Esophagus muscularis mucosa (tissue), 4 donors: ENCODE data around the gene CFAP410. TPM values are rescaled to one million over a fixed set of nuclear protein-coding genes. Genes with fewer than 3 reads are reported as not detected.

Experiments
- DNase-seq: peaks from one replicate; pipeline ENCODE4 v3.0.0-alpha.2; 2017; ENCODE audit errors: extremely low spot score
- H3K27ac ChIP-seq, 4 donors: fragments of 200-600 bp; sonication (generic); replicated peaks in 1 of 4; 1 replicate in 3 of 4; 2 replicates in 1 of 4; pipeline ENCODE4 v1.5.1; 2016 to 2019; ENCODE audit warnings: mild to moderate bottlenecking in 1 of 4
- H3K27me3 ChIP-seq, 4 donors: fragments of 200-600 bp; sonication (generic); one replicate each; pipeline versions ENCODE4 v1.5.1 to v1.6.0; 2016 to 2019
- H3K36me3 ChIP-seq, 4 donors: fragments of 200-600 bp; sonication (generic); one replicate each; pipeline ENCODE4 v1.5.1; 2016 to 2019
- H3K4me1 ChIP-seq, 4 donors: fragments of 200-600 bp; sonication (generic); one replicate each; pipeline ENCODE4 v1.5.1; 2016 to 2019
- H3K4me3 ChIP-seq, 4 donors: fragments of 200-600 bp; sonication (generic); 1 replicate in 2 of 4; 2 replicates in 2 of 4; pipeline ENCODE4 v1.5.1; 2016 to 2019; ENCODE audit warnings: mild to moderate bottlenecking in 4 of 4, moderate library complexity in 1 of 4
- H3K9me3 ChIP-seq, 4 donors: fragments of 200-600 bp; sonication (generic); 1 replicate in 3 of 4; 2 replicates in 1 of 4; pipeline ENCODE4 v1.5.1; 2016 to 2019
- EP300 ChIP-seq: sonication (generic); formaldehyde crosslinking; IDR thresholded peaks from one replicate; pipeline ENCODE4 v1.6.1; 2017; ENCODE audit warnings: antibody characterized with exemption
- POLR2A ChIP-seq: fragments of 450-650 bp; IDR thresholded peaks from one replicate; pipeline ENCODE4 v1.6.1; 2017; ENCODE audit warnings: antibody characterized with exemption, moderate library complexity, mild to moderate bottlenecking, low read depth
- POLR2AphosphoS5 ChIP-seq, 2 donors: sonication (generic); formaldehyde crosslinking; IDR thresholded peaks; one replicate each; pipeline ENCODE4 v1.6.1; 2017; ENCODE audit warnings: antibody characterized with exemption in 2 of 2
- WGBS: methylation state at CpG from one replicate; pipeline ENCODE4 v1.1.5; 2018; 5-methylcytosine and 5-hydroxymethylcytosine counted together
- intact Hi-C: fragments of 100-400 bp; cut with DNase I; formaldehyde crosslinking; loops from one replicate; pipeline ENCODE4 v1.15.1; 2023
- total RNA-seq, 4 donors: library from RNA; depleted of rRNA; stranded (reverse); fragments of >200 nt; gene quantifications; one replicate each; pipeline versions ENCODE4 v1.1.0 to v1.2.1, GENCODE V29; 2016
- TF ChIP-seq, protein P1 (sequence below), 3 experiments: fragments of 200-600 bp in 2 of 3; fragments of 450-650 bp in 1 of 3; sonication (generic) in 2 of 3; IDR thresholded peaks; one replicate each; pipeline ENCODE4 v1.5.1; 2017 to 2019; ENCODE audit warnings: antibody characterized with exemption in 3 of 3, mild to moderate bottlenecking in 2 of 3, moderate library complexity in 1 of 3

CFAP410 gene
- total RNA-seq, 4 donors from 2014 or later: 26.6 to 43.5 (median 32.3) TPM

- Histone ChIP-seq H3K27ac (no peak overlapping the region), H3K9me3 (no peaks in the 10 kb centered on the region), H3K4me3 (no peak overlapping the region), H3K4me1 (no peaks in the 10 kb centered on the region), H3K36me3 (peaks cover 26 to 93% (median 88%) of the 10 kb centered on the region in 4 donors), H3K27me3 (no peaks in the 10 kb centered on the region)
- WGBS: 96% methylated on average over 4 of the region's 37 CpGs
- intact Hi-C loops: no loop called here
- TF ChIP-seq POLR2A (no peak), POLR2AphosphoS5 (IDR thresholded peaks at IDR 0.05) (no peak), EP300 (no peak)
- TF ChIP-seq, protein P1, sequence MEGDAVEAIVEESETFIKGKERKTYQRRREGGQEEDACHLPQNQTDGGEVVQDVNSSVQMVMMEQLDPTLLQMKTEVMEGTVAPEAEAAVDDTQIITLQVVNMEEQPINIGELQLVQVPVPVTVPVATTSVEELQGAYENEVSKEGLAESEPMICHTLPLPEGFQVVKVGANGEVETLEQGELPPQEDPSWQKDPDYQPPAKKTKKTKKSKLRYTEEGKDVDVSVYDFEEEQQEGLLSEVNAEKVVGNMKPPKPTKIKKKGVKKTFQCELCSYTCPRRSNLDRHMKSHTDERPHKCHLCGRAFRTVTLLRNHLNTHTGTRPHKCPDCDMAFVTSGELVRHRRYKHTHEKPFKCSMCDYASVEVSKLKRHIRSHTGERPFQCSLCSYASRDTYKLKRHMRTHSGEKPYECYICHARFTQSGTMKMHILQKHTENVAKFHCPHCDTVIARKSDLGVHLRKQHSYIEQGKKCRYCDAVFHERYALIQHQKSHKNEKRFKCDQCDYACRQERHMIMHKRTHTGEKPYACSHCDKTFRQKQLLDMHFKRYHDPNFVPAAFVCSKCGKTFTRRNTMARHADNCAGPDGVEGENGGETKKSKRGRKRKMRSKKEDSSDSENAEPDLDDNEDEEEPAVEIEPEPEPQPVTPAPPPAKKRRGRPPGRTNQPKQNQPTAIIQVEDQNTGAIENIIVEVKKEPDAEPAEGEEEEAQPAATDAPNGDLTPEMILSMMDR (IDR thresholded peaks at IDR 0.05): no peak
- DNase-seq: no peak
Observed at GRCh38 chr21:44324106-44324853, 14.9 kb downstream of the CFAP410 start.

- no peak for TF ChIP-seq POLR2AphosphoS5 (IDR thresholded peaks at IDR 0.05)
- TF ChIP-seq, protein P1 (IDR thresholded peaks at IDR 0.05): no peak
- no peak for TF ChIP-seq POLR2A
- no peak for TF ChIP-seq EP300
- intact Hi-C loops: no loop called here
- Histone ChIP-seq H3K9me3 (no peaks in the 10 kb centered on the region), H3K4me1 (no peaks in the 10 kb centered on the region), H3K27me3 (no peaks in the 10 kb centered on the region), H3K4me3 (no peak overlapping the region), H3K27ac (no peak overlapping the region), H3K36me3 (peaks cover 28 to 100% (median 95%) of the 10 kb centered on the region in 4 donors)
- WGBS: no CpG with 5 or more reads among the region's 20 CpGs
- DNase-seq: no peak
Observed at GRCh38 chr21:44323591-44323990, 15.6 kb downstream of the CFAP410 start.

- Histone ChIP-seq H3K9me3 (no peaks in the 10 kb centered on the region), H3K4me1 (no peaks in the 10 kb centered on the region), H3K27me3 (no peaks in the 10 kb centered on the region), H3K27ac (no peak overlapping the region), H3K4me3 (no peak overlapping the region), H3K36me3 (peaks cover 30 to 100% (median 99%) of the 10 kb centered on the region in 4 donors)
- TF ChIP-seq POLR2A: no peak
- no peak for TF ChIP-seq POLR2AphosphoS5 (IDR thresholded peaks at IDR 0.05)
- TF ChIP-seq, protein P1 (IDR thresholded peaks at IDR 0.05): no peak
- TF ChIP-seq EP300: no peak
- WGBS: 85% methylated on average over 22 of the region's 38 CpGs
- intact Hi-C loops: no loop called here
- no peak for DNase-seq
Observed at GRCh38 chr21:44322621-44323325, 16.4 kb downstream of the CFAP410 start.

DNA sequence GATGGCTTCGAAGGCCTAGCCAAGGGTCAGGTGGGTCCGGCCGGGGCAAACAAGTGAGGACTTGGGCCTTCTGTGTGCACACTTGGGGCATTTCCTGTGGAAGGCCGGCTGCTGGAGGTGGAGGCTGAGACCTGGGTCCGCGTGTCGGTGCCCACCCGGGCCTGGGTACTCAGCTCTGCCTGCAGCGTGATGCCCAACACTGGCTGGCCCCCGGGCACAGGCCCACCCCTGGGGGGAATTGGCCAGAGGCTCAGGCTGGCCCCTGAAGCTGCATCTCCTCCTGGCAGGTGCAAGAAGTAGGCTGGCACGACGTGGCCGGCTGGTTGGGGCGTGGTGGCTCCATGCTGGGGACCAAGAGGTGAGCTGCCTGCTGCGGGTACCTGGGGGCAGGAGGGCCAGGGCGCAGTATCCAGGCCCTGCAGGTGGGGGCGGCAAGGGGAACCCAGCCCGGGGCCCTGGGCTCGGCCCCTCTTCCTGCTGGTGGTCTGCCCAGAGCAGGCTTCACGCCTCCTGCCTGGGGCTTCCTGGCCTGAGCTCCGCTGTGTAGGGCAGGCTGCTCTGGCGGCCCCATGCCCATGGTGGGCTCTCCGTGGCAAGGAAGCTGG lies 17.2 kb downstream of the CFAP410 start:
- Histone ChIP-seq H3K27me3 (no peaks in the 10 kb centered on the region), H3K9me3 (no peaks in the 10 kb centered on the region), H3K36me3 (peaks cover 30 to 100% (median 99%) of the 10 kb centered on the region in 4 donors), H3K4me1 (no peaks in the 10 kb centered on the region), H3K27ac (no peak overlapping the region), H3K4me3 (no peak overlapping the region)
- no peak for DNase-seq
- TF ChIP-seq POLR2AphosphoS5 (IDR thresholded peaks at IDR 0.05) (no peak), POLR2A (no peak)
- TF ChIP-seq, protein P1 (IDR thresholded peaks at IDR 0.05): no peak
- 95% methylated on average over 12 of the region's 23 CpGs for WGBS
- intact Hi-C loops: no loop called here
